HL-60 (cell line): ENCODE measurements around the gene MYO5B.

ENCODE experiments used
- DNase-seq, 2 experiments: peaks; one replicate each; pipeline ENCODE4 v3.0.0-alpha.2; 2010 to 2020; ENCODE audit warnings: low read depth in 1 of 2, low spot score in 1 of 2
- H3K27ac ChIP-seq: fragments of 250-450 bp; sonication (Bioruptor Pico); replicated peaks from 2 replicates; pipeline ENCODE4 v1.5.1; 2020; ENCODE audit warnings: mild to moderate bottlenecking, moderate library complexity
- H3K27me3 ChIP-seq: fragments of 250-450 bp; sonication (Bioruptor Pico); 2 replicates; pipeline ENCODE4 v1.5.1; 2021; ENCODE audit warnings: mild to moderate bottlenecking, moderate library complexity; ENCODE audit not compliant: insufficient read depth, poor library complexity, severe bottlenecking
- H3K4me3 ChIP-seq: replicated peaks from 2 replicates; pipeline ENCODE4 v1.5.1; 2011; ENCODE audit warnings: mild to moderate bottlenecking, control low read depth, low read length; ENCODE audit not compliant: insufficient read depth
- CTCF ChIP-seq: IDR thresholded peaks from one replicate; pipeline ENCODE4 v1.5.1; 2011; ENCODE audit warnings: low read length, control low read depth, inconsistent platforms; ENCODE audit not compliant: insufficient read depth
- GABPA ChIP-seq: IDR thresholded peaks from 2 replicates; pipeline ENCODE4 v1.6.1; 2012; ENCODE audit warnings: low read depth
- POLR2AphosphoS5 ChIP-seq: IDR thresholded peaks from 2 replicates; pipeline ENCODE4 v1.6.1; 2012; ENCODE audit warnings: low read depth
- REST ChIP-seq: IDR thresholded peaks from 2 replicates; pipeline ENCODE4 v1.6.1; 2012; ENCODE audit warnings: low read depth; ENCODE audit not compliant: insufficient replicate concordance
- SPI1 ChIP-seq: IDR thresholded peaks from 2 replicates; pipeline ENCODE4 v1.6.1; 2012; ENCODE audit warnings: low read depth, mild to moderate bottlenecking, borderline replicate concordance

The MYO5B gene

GRCh38 chr18:50199921-50200320 lies 5.0 kb upstream of the MYO5B start:
- TF ChIP-seq SPI1 (no peak), POLR2AphosphoS5 (no peak)
- Histone ChIP-seq H3K27me3 (peaks cover 33% of the 10 kb centered on the region), H3K4me3 (no peak overlapping the region), H3K27ac (no peak overlapping the region)
- no peak for DNase-seq

- peaks cover 29% of the 10 kb centered on the region for H3K27me3 ChIP-seq
- no peak overlapping the region for H3K27ac ChIP-seq
- no peak overlapping the region for H3K4me3 ChIP-seq
- TF ChIP-seq GABPA (no peak), REST (no peak), CTCF (no peak), SPI1 (no peak), POLR2AphosphoS5 (no peak)
- DNase-seq = no peak
Observed at GRCh38 chr18:50199346-50199855, 4.5 kb upstream of the MYO5B start.

GRCh38 chr18:50196261-50196660 lies 1.3 kb upstream of the MYO5B start:
- Histone ChIP-seq H3K27me3 (peaks cover 48% of the 10 kb centered on the region), H3K4me3 (no peak overlapping the region), H3K27ac (no peak overlapping the region)
- TF ChIP-seq CTCF (no peak), SPI1 (no peak)
- no peak for DNase-seq

- peaks cover 54% of the 10 kb centered on the region for H3K27me3 ChIP-seq
- TF ChIP-seq POLR2AphosphoS5 = no peak
- no peak for TF ChIP-seq GABPA
- no peak for TF ChIP-seq SPI1
- TF ChIP-seq CTCF = no peak
- no peak for TF ChIP-seq REST
- H3K27ac ChIP-seq = no peak overlapping the region
- no peak overlapping the region for H3K4me3 ChIP-seq
- no peak for DNase-seq
Observed at GRCh38 chr18:50195689-50196088, 742 bp upstream of the MYO5B start.
